Measurements from ENCODE around the gene NEK4.

Gene NEK4

GRCh38 chr3:52798978-52799476 lies 28.3 kb upstream of the NEK4 start:
- TF ChIP-seq GATA2 (IDR thresholded peaks at IDR 0.05; ENCODE audit: low read depth, low read length) (no peak), GATA3 (IDR thresholded peaks at IDR 0.05; ENCODE audit: low read depth, low read length) (no peak)

GRCh38 chr3:52798376-52798977 lies 27.7 kb upstream of the NEK4 start:
- TF ChIP-seq GATA3 (IDR thresholded peaks at IDR 0.05; ENCODE audit: low read depth, low read length) (no peak), GATA2 (IDR thresholded peaks at IDR 0.05; ENCODE audit: low read depth, low read length) (no peak)

- TF ChIP-seq GATA2 (IDR thresholded peaks at IDR 0.05; ENCODE audit: low read depth, low read length), result no peak
- no peak for TF ChIP-seq GATA3 (IDR thresholded peaks at IDR 0.05; ENCODE audit: low read depth, low read length)
These were observed 25.7 kb upstream of the NEK4 start for GRCh38 chr3:52796411-52796810.

- TF ChIP-seq GATA3 (IDR thresholded peaks at IDR 0.05; ENCODE audit: low read depth, low read length) (no peak), GATA2 (IDR thresholded peaks at IDR 0.05; ENCODE audit: low read depth, low read length) (no peak)
These were observed 24.7 kb upstream of the NEK4 start for GRCh38 chr3:52795298-52795900.

- TF ChIP-seq GATA2 (IDR thresholded peaks at IDR 0.05; ENCODE audit: low read depth, low read length) (no peak), GATA3 (IDR thresholded peaks at IDR 0.05; ENCODE audit: low read depth, low read length) (no peak)
These were observed 23.9 kb upstream of the NEK4 start, which contains the start of gene ITIH3 for GRCh38 chr3:52794612-52795099. Gene ITIH3, plus strand, starts transcription at chr3:52794796. Its CDS starts 8 bp downstream, at chr3:52794804.

- no peak for TF ChIP-seq GATA3 (IDR thresholded peaks at IDR 0.05; ENCODE audit: low read depth, low read length)
- no peak for TF ChIP-seq GATA2 (IDR thresholded peaks at IDR 0.05; ENCODE audit: low read depth, low read length)
These were observed 23.2 kb upstream of the NEK4 start for GRCh38 chr3:52793702-52794611.

GRCh38 chr3:52792961-52793695 lies 22.4 kb upstream of the NEK4 start:
- TF ChIP-seq GATA3 (IDR thresholded peaks at IDR 0.05; ENCODE audit: low read depth, low read length) (no peak), GATA2 (IDR thresholded peaks at IDR 0.05; ENCODE audit: low read depth, low read length) (no peak)

GRCh38 chr3:52792413-52792812 lies 21.7 kb upstream of the NEK4 start:
- TF ChIP-seq GATA3 (IDR thresholded peaks at IDR 0.05; ENCODE audit: low read depth, low read length) (no peak), GATA2 (IDR thresholded peaks at IDR 0.05; ENCODE audit: low read depth, low read length) (no peak)

- TF ChIP-seq GATA2 (IDR thresholded peaks at IDR 0.05; ENCODE audit: low read depth, low read length), result no peak
- TF ChIP-seq GATA3 (IDR thresholded peaks at IDR 0.05; ENCODE audit: low read depth, low read length), result no peak
These were observed 21.2 kb upstream of the NEK4 start for GRCh38 chr3:52791928-52792327.

- TF ChIP-seq GATA3 (IDR thresholded peaks at IDR 0.05; ENCODE audit: low read depth, low read length) (no peak), GATA2 (IDR thresholded peaks at IDR 0.05; ENCODE audit: low read depth, low read length) (no peak)
These were observed 20.6 kb upstream of the NEK4 start for GRCh38 chr3:52791366-52791765.

- no peak for TF ChIP-seq GATA2 (IDR thresholded peaks at IDR 0.05; ENCODE audit: low read depth, low read length)
These were observed 20.0 kb upstream of the NEK4 start for GRCh38 chr3:52790741-52791140.

- no peak for TF ChIP-seq GATA3 (IDR thresholded peaks at IDR 0.05; ENCODE audit: low read depth, low read length)
- no peak for TF ChIP-seq GATA2 (IDR thresholded peaks at IDR 0.05; ENCODE audit: low read depth, low read length)
These were observed 19.6 kb upstream of the NEK4 start for GRCh38 chr3:52790337-52790736.

- TF ChIP-seq GATA3 (IDR thresholded peaks at IDR 0.05; ENCODE audit: low read depth, low read length) (no peak), GATA2 (IDR thresholded peaks at IDR 0.05; ENCODE audit: low read depth, low read length) (no peak)
These were observed 19.0 kb upstream of the NEK4 start for GRCh38 chr3:52789746-52790040.

All from SH-SY5Y (cell line).